OCI-LY1 (cell line): ENCODE measurements around the gene CDKAL1.

ENCODE experiments used
- H2AFZ ChIP-seq: fragments of 200-600 bp; sonication (generic), shearing (Covaris generic); 2 replicates; pipeline ENCODE4 v1.6.0; 2014; ENCODE audit warnings: antibody characterized with exemption, mild to moderate bottlenecking, low read length
- H3F3A ChIP-seq: fragments of 200-600 bp; sonication (generic), shearing (Covaris generic); 2 replicates; pipeline ENCODE4 v1.6.0; 2014; ENCODE audit warnings: mild to moderate bottlenecking, antibody characterized with exemption, low read length, moderate library complexity; ENCODE audit not compliant: insufficient read depth
- H3K27ac ChIP-seq: fragments of 200-600 bp; sonication (generic); 2 replicates; pipeline ENCODE4 v1.5.1; 2014; ENCODE audit warnings: low read length, mixed run types, mild to moderate bottlenecking, low read depth; ENCODE audit not compliant: poor library complexity, severe bottlenecking
- H3K27me3 ChIP-seq: fragments of 200-600 bp; sonication (generic); 2 replicates; pipeline ENCODE4 v1.6.0; 2014; ENCODE audit warnings: antibody characterized with exemption, mild to moderate bottlenecking, low read length, moderate library complexity; ENCODE audit not compliant: insufficient read depth
- H3K36me3 ChIP-seq: fragments of 200-600 bp; sonication (generic); 2 replicates; pipeline ENCODE4 v1.6.1; 2014; ENCODE audit warnings: mild to moderate bottlenecking, antibody characterized with exemption, low read length, moderate library complexity, mixed read lengths; ENCODE audit not compliant: insufficient read depth
- H3K4me1 ChIP-seq: fragments of 200-600 bp; sonication (generic); 2 replicates; pipeline ENCODE4 v1.5.1; 2014; ENCODE audit warnings: mild to moderate bottlenecking, low read length, moderate library complexity; ENCODE audit not compliant: insufficient read depth, severe bottlenecking
- H3K4me2 ChIP-seq: fragments of 200-600 bp; sonication (generic), shearing (Covaris generic); 2 replicates; pipeline ENCODE4 v1.6.1; 2014; ENCODE audit warnings: low read length
- H3K4me3 ChIP-seq: fragments of 200-600 bp; sonication (generic); 2 replicates; pipeline ENCODE4 v1.5.1; 2014; ENCODE audit warnings: low read length, low read depth, mild to moderate bottlenecking, mixed read lengths; ENCODE audit not compliant: poor library complexity, severe bottlenecking
- H3K79me2 ChIP-seq: fragments of 200-600 bp; shearing (Covaris generic); 2 replicates; pipeline ENCODE4 v1.6.1; 2016; ENCODE audit warnings: mixed run types, low read length, mixed read lengths; ENCODE audit not compliant: insufficient read depth
- H3K9ac ChIP-seq: fragments of 200-600 bp; sonication (generic), shearing (Covaris generic); 2 replicates; pipeline ENCODE4 v1.6.1; 2014; ENCODE audit warnings: mild to moderate bottlenecking, low read length, mixed read lengths
- H3K9me2 ChIP-seq: fragments of 200-600 bp; sonication (generic), shearing (Covaris generic); 2 replicates; pipeline ENCODE4 v1.6.1; 2014; ENCODE audit warnings: low read depth, mild to moderate bottlenecking, low read length, mixed read lengths
- H3K9me3 ChIP-seq: fragments of 200-600 bp; shearing (Covaris generic); 2 replicates; pipeline ENCODE4 v1.6.1; 2014; ENCODE audit warnings: low read length, mixed read lengths
- H4K20me1 ChIP-seq: fragments of 200-600 bp; sonication (generic), shearing (Covaris generic); 2 replicates; pipeline ENCODE4 v1.6.0; 2016; ENCODE audit warnings: mild to moderate bottlenecking, low read length; ENCODE audit not compliant: insufficient read depth
- EZH2 ChIP-seq: fragments of 200-600 bp; sonication (generic), shearing (Covaris generic); IDR thresholded peaks from 2 replicates; pipeline ENCODE4 v1.8.0; 2017; ENCODE audit warnings: borderline replicate concordance, mixed run types, mild to moderate bottlenecking, antibody characterized with exemption, low read length, moderate library complexity, mixed read lengths
- TF ChIP-seq, protein P1 (sequence below): fragments of 200-600 bp; sonication (generic), shearing (Covaris generic); IDR thresholded peaks from 2 replicates; pipeline ENCODE4 v1.5.1; 2017; ENCODE audit warnings: mild to moderate bottlenecking, antibody characterized with exemption, low read length, moderate library complexity, mixed read lengths

Gene CDKAL1

DNA sequence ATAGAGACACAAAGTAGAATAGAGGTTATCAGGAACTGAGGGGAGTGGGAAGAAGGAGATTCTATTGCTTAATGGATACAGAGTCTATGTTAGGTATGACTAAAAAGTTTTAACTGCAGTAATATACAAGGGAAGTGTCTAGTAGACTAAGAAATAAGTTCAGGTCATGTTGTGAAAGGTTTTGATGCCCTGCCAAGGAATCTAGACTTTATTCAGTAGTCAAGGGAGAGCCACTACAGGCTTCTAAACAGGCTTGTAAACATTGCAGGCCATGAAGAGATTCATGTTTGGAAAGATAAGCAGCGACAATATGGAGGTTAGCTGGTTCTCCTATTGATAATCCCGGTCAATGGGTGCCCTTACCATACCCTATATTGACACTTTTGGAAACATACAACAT, 706.5 kb downstream of the CDKAL1 start:
- no peak overlapping the region for H2AFZ ChIP-seq
- H3K27ac ChIP-seq: no peak overlapping the region
- H3K4me1 ChIP-seq: no peaks in the 10 kb centered on the region
- no peak overlapping the region for H3K9ac ChIP-seq
- H3F3A ChIP-seq: no peaks in the 10 kb centered on the region
- H3K9me3 ChIP-seq: 0 out of 2 replicates have a peak, but pooled peaks cover 4% of the 10 kb centered on the region
- no peak overlapping the region for H3K4me3 ChIP-seq
- no peak overlapping the region for H3K4me2 ChIP-seq
- no peaks in the 10 kb centered on the region; the same call in 1 of the 2 replicates for H3K36me3 ChIP-seq
- H3K79me2 ChIP-seq: no peaks in the 10 kb centered on the region
- no peaks in the 10 kb centered on the region for H3K9me2 ChIP-seq
- no peak for TF ChIP-seq EZH2
- TF ChIP-seq, protein P1, sequence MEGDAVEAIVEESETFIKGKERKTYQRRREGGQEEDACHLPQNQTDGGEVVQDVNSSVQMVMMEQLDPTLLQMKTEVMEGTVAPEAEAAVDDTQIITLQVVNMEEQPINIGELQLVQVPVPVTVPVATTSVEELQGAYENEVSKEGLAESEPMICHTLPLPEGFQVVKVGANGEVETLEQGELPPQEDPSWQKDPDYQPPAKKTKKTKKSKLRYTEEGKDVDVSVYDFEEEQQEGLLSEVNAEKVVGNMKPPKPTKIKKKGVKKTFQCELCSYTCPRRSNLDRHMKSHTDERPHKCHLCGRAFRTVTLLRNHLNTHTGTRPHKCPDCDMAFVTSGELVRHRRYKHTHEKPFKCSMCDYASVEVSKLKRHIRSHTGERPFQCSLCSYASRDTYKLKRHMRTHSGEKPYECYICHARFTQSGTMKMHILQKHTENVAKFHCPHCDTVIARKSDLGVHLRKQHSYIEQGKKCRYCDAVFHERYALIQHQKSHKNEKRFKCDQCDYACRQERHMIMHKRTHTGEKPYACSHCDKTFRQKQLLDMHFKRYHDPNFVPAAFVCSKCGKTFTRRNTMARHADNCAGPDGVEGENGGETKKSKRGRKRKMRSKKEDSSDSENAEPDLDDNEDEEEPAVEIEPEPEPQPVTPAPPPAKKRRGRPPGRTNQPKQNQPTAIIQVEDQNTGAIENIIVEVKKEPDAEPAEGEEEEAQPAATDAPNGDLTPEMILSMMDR: no peak
- no peaks in the 10 kb centered on the region for H4K20me1 ChIP-seq
- no peaks in the 10 kb centered on the region for H3K27me3 ChIP-seq

DNA sequence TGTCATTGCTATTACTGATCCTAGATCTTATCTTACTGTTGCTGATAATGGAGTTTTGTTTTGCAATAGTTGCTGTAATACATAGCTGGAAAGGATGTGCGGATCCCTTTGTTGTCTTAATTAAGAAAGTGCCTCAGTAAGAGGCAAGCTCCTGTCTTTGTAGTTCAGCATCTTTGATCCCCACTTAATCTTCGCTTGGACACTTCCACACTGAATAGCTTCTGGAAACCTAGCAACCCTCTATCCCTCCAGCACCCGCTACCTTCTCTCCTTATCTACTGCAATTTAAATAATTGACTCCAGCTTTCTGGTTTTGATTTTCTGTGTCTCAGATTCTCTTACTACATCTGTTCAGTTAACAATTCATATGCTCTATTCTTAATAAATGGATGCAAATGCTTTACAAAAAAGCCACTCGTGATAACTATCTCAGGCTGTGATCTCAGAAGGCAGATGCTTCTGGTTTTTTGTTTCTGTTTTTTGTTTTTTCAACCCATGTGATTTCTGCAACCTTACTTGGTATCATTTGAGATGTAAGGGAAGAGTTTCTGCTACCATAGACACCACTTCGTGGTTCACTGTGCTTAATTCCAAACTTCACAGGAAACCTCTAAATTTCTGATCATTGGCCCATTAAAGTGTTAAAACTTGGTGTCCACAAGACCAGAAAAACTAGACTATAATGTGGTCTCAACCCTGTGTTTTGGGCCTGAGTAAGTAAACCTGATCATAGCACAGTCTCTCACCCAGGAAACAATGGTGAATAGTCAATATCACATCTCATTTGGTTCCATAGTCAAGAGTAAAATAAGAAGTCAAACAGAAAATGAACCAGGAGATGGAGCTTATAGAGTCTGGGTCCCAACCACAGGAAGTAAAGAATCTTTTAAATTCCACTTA, 707.2 kb downstream of the CDKAL1 start:
- no peak overlapping the region for H2AFZ ChIP-seq
- H3K27me3 ChIP-seq: no peaks in the 10 kb centered on the region
- 0 out of 2 replicates have a peak, but pooled peaks cover 4% of the 10 kb centered on the region for H3K9me3 ChIP-seq
- H3K27ac ChIP-seq: no peak overlapping the region
- no peak overlapping the region for H3K4me2 ChIP-seq
- H3K36me3 ChIP-seq: no peaks in the 10 kb centered on the region; the same call in 1 of the 2 replicates
- H3K4me1 ChIP-seq: no peaks in the 10 kb centered on the region
- no peaks in the 10 kb centered on the region for H3K79me2 ChIP-seq
- no peaks in the 10 kb centered on the region for H3F3A ChIP-seq
- H3K9ac ChIP-seq: no peak overlapping the region
- H4K20me1 ChIP-seq: no peaks in the 10 kb centered on the region
- H3K4me3 ChIP-seq: no peak overlapping the region
- H3K9me2 ChIP-seq: no peaks in the 10 kb centered on the region
- TF ChIP-seq EZH2: no peak
- TF ChIP-seq, protein P1: no peak

DNA sequence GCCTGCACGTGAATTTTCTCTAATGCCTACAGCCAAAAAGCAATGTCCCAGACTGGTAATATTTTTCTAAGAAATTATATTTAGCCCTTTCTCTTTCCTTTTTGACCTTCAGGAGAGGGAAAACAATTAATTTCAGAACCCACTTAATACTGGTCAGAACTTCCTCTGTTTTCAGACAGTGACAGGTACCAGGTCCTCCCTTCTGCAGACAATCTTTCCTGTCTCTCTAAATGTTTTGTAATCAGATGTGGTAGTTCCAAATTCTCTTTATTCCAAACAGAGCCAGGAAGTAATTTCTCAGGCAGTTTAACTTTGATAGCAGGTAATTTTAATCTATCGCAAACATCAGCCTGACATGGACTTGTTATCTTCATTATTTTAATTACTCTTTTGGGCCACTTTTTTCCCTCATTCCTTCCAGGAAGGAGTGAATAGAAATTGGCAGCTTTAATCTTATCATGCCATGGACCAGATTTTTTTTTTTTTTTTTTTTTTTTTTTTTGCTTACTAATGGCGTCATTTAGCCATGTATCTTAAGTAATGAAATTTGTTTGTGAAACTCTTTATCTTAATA, 710.7 kb downstream of the CDKAL1 start:
- Histone ChIP-seq H4K20me1 (no peaks in the 10 kb centered on the region), H3K4me1 (no peaks in the 10 kb centered on the region), H3K9me3 (no peaks in the 10 kb centered on the region), H3K27ac (no peak overlapping the region), H3K4me2 (no peak overlapping the region), H2AFZ (no peak overlapping the region), H3K27me3 (no peaks in the 10 kb centered on the region), H3K79me2 (no peaks in the 10 kb centered on the region), H3K9ac (no peak overlapping the region), H3K4me3 (no peak overlapping the region), H3K36me3 (no peaks in the 10 kb centered on the region), H3K9me2 (no peaks in the 10 kb centered on the region), H3F3A (no peaks in the 10 kb centered on the region)
- TF ChIP-seq, protein P1: no peak
- TF ChIP-seq EZH2: no peak
